ENCODE data around the gene DHRS7B. TPM values are rescaled to one million over a fixed set of nuclear protein-coding genes. Genes with fewer than 3 reads are reported as not detected.
"Not testable (repeated sequence)": the region's sequence is repeated elsewhere in the genome, so short reads cannot be mapped to it uniquely, and the experiment has no call there.

Gene DHRS7B
- total RNA-seq, 2 donors from 2014 or later, result 25.2 to 39.6 TPM

GRCh38 chr17:21106316-21106715 lies 20.4 kb upstream of the DHRS7B start:
- no peak for ATAC-seq
- no peak for DNase-seq
- intact Hi-C loops (cut with DNase I), result no loop called here

GRCh38 chr17:21107067-21107650 lies 19.6 kb upstream of the DHRS7B start:
- ATAC-seq; intact Hi-C loops (cut with DNase I); DNase-seq: not testable (repeated sequence)

GRCh38 chr17:21108651-21109050 lies 18.1 kb upstream of the DHRS7B start:
- DNase-seq (no peak), ATAC-seq (no peak)
- intact Hi-C loops (cut with DNase I), result no loop called here

GRCh38 chr17:21113049-21113690 lies 13.6 kb upstream of the DHRS7B start:
- intact Hi-C loops (cut with DNase I), result loop anchor here in 1 of 2 donors (10.0 kb wide), 1 partner anchor 342 kb away; no protein-coding TSS in a partner anchor
- no peak for ATAC-seq
- DNase-seq, result no peak

- intact Hi-C loops (cut with DNase I), result loop anchor here in 1 of 2 donors (10.0 kb wide), 1 partner anchor 341 kb away; no protein-coding TSS in a partner anchor
- ATAC-seq, result no peak
These were observed 13.0 kb upstream of the DHRS7B start for GRCh38 chr17:21113716-21114115.

GRCh38 chr17:21114791-21115190 lies 12.0 kb upstream of the DHRS7B start:
- intact Hi-C loops (cut with DNase I), result loop anchor here in 1 of 2 donors (10.0 kb wide), 1 partner anchor 340 kb away; no protein-coding TSS in a partner anchor
- ATAC-seq, result not testable (repeated sequence)

More at GRCh38 chr17:21113716-21114115, 13.0 kb upstream of the DHRS7B start:
- DNase-seq, result no peak

GRCh38 chr17:21119247-21119918 lies 7.4 kb upstream of the DHRS7B start:
- intact Hi-C loops (cut with DNase I), result loop anchor here in 1 of 2 donors (10.0 kb wide), 1 partner anchor 335 kb away; no protein-coding TSS in a partner anchor
- ATAC-seq (peak; percentile 57 to 76), DNase-seq (peak; percentile 69)

More at GRCh38 chr17:21114791-21115190, 12.0 kb upstream of the DHRS7B start:
- DNase-seq, result not testable (repeated sequence)

- no peak for ATAC-seq
- intact Hi-C loops (cut with DNase I), result loop anchor here in 1 of 2 donors (5.0 to 10.0 kb wide), 2 partner anchors 137 to 335 kb away; no protein-coding TSS in a partner anchor
These were observed 6.9 kb upstream of the DHRS7B start for GRCh38 chr17:21119919-21120249.

GRCh38 chr17:21124086-21124485 lies 2.7 kb upstream of the DHRS7B start:
- DNase-seq (no peak), ATAC-seq (no peak)
- intact Hi-C loops (cut with DNase I), result loop anchor here in 1 of 2 donors (5.0 kb wide), 1 partner anchor 133 kb away; no protein-coding TSS in a partner anchor

More at GRCh38 chr17:21119919-21120249, 6.9 kb upstream of the DHRS7B start:
- DNase-seq, result no peak

GRCh38 chr17:21124517-21124916 lies 2.2 kb upstream of the DHRS7B start:
- DNase-seq, ATAC-seq: not testable (repeated sequence)
- intact Hi-C loops (cut with DNase I), result loop anchor here in 1 of 2 donors (5.0 kb wide), 1 partner anchor 133 kb away; no protein-coding TSS in a partner anchor

GRCh38 chr17:21125862-21126261 lies 902 bp upstream of the DHRS7B start:
- DNase-seq (no peak), ATAC-seq (no peak)
- intact Hi-C loops (cut with DNase I), result loop anchor here in 1 of 2 donors (5.0 kb wide), 4 partner anchors 86 to 386 kb away; partner anchors contain the start of gene TMEM11

GRCh38 chr17:21127509-21128077 lies 829 bp downstream of the DHRS7B start:
- ATAC-seq, result no peak
- DNase-seq, result no peak
- intact Hi-C loops (cut with DNase I), result loop anchor here in 1 of 2 donors (5.0 kb wide), 4 partner anchors 85 to 385 kb away; partner anchors contain the start of gene TMEM11

GRCh38 chr17:21129023-21129681 lies 2.4 kb downstream of the DHRS7B start:
- ATAC-seq, result no peak
- intact Hi-C loops (cut with DNase I), result loop anchor here in 1 of 2 donors (5.0 kb wide), 4 partner anchors 83 to 383 kb away; partner anchors contain the start of gene TMEM11
- peak; percentile 39 for DNase-seq

GRCh38 chr17:21131137-21131536 lies 4.4 kb downstream of the DHRS7B start:
- DNase-seq (no peak), ATAC-seq (no peak)
- intact Hi-C loops (cut with DNase I), result no loop called here

GRCh38 chr17:21132428-21132827 lies 5.7 kb downstream of the DHRS7B start:
- intact Hi-C loops (cut with DNase I), result no loop called here
- DNase-seq (no peak), ATAC-seq (no peak)

GRCh38 chr17:21134559-21134958 lies 7.8 kb downstream of the DHRS7B start:
- DNase-seq (no peak), ATAC-seq (no peak)
- intact Hi-C loops (cut with DNase I), result no loop called here

GRCh38 chr17:21140911-21141310 lies 14.1 kb downstream of the DHRS7B start:
- ATAC-seq (no peak), DNase-seq (no peak)
- intact Hi-C loops (cut with DNase I), result no loop called here

GRCh38 chr17:21141331-21141730 lies 14.6 kb downstream of the DHRS7B start:
- intact Hi-C loops (cut with DNase I), result no loop called here
- DNase-seq (no peak), ATAC-seq (no peak)

- ATAC-seq; intact Hi-C loops (cut with DNase I): not testable (repeated sequence)
These were observed 15.3 kb downstream of the DHRS7B start for GRCh38 chr17:21142065-21142464.

More at GRCh38 chr17:21142065-21142464, 15.3 kb downstream of the DHRS7B start:
- DNase-seq, result not testable (repeated sequence)

All from left cardiac atrium (tissue), 4 donors.